AML-193 (cell line): Measurements from ENCODE around the gene STRIP1.

Source experiments
- DNase-seq, 2 experiments: peaks; one replicate each; lab custom pipeline; 2025; lab: John Stamatoyannopoulos, UW

STRIP1 gene

GRCh38 chr1:110034451-110035235, at the start of gene STRIP1:
TSS of gene STRIP1 (plus strand) at chr1:110034624. CDS start at chr1:110034638, 14 bp downstream.
- DNase-seq: peak; percentile 95 to 96

GRCh38 chr1:109985247-109986053, 49.0 kb upstream of the STRIP1 start:
- DNase-seq: no peak

- DNase-seq: no peak
Measured at GRCh38 chr1:109986054-109986444, 48.4 kb upstream of the STRIP1 start.

GRCh38 chr1:109988349-109988914, 46.0 kb upstream of the STRIP1 start:
- no peak for DNase-seq

GRCh38 chr1:109989506-109990301, 44.7 kb upstream of the STRIP1 start:
- peak in 1 of 2 experiments; percentile 25 for DNase-seq

- DNase-seq: no peak
Measured at GRCh38 chr1:109990302-109990653, 44.1 kb upstream of the STRIP1 start.

- no peak for DNase-seq
Measured at GRCh38 chr1:109991400-109991925, 43.0 kb upstream of the STRIP1 start.

GRCh38 chr1:109993885-109994284, 40.5 kb upstream of the STRIP1 start:
- DNase-seq: no peak

- no peak for DNase-seq
Measured at GRCh38 chr1:109994654-109995053, 39.8 kb upstream of the STRIP1 start.

GRCh38 chr1:109995536-109995935, 38.9 kb upstream of the STRIP1 start:
- DNase-seq: no peak

GRCh38 chr1:109996476-109996875, 37.9 kb upstream of the STRIP1 start:
- DNase-seq: no peak

GRCh38 chr1:109997204-109997866, 37.1 kb upstream of the STRIP1 start:
- DNase-seq: no peak

- no peak for DNase-seq
Measured at GRCh38 chr1:109997867-109998229, 36.6 kb upstream of the STRIP1 start.

GRCh38 chr1:110002695-110003094, 31.7 kb upstream of the STRIP1 start:
- no peak for DNase-seq

GRCh38 chr1:110003747-110004428, 30.5 kb upstream of the STRIP1 start:
- DNase-seq: peak; percentile 65 to 70

GRCh38 chr1:110004583-110004982, 29.8 kb upstream of the STRIP1 start:
- no peak for DNase-seq

GRCh38 chr1:110005971-110006370, 28.5 kb upstream of the STRIP1 start:
- DNase-seq: no peak

- DNase-seq: no peak
Measured at GRCh38 chr1:110006516-110006915, 27.9 kb upstream of the STRIP1 start.

GRCh38 chr1:110007046-110007830, 27.2 kb upstream of the STRIP1 start:
- no peak for DNase-seq
